ENCODE measurements around the gene CATSPER4. TPM values are rescaled to one million over a fixed set of nuclear protein-coding genes. Genes with fewer than 3 reads are reported as not detected.

The CATSPER4 gene
- polyA plus RNA-seq (2013, experiment 1 of 2; ENCODE audit: insufficient read length), result not detected
- polyA plus RNA-seq (2013, experiment 2 of 2; ENCODE audit: insufficient read length), result not detected

DNA sequence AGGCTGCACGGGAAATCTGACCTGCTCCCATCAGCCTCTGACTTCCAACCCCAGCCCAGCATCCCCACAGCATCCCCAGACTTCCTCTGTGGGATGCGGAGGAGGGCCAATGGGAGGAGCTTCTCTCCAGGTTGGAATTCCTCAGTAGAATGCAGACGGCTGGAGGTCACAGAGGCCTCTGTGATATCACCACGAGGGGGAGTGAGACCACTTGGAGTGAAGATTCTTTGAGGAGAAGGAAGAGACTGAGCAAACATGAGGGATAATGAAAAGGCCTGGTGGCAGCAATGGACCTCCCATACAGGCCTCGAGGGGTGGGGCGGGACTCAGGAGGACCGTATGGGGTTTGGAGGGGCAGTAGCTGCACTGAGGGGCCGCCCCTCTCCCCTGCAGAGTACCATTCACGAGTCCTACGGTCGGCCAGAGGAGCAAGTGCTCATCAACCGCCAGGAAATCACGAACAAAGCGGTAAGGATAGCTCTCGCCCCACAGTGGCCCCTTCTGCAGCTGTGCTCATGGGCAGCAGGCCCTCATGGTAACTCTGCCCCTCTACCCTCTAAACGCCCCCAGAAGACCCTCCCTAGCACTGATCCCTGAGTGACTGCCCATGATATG is at the start of gene CATSPER4:
Gene CATSPER4, plus strand, starts transcription at position 230 of the 615 bp plus-strand sequence. Its CDS starts 26 bp downstream, at position 256.
- DNase-seq, result peak; percentile 32

DNA sequence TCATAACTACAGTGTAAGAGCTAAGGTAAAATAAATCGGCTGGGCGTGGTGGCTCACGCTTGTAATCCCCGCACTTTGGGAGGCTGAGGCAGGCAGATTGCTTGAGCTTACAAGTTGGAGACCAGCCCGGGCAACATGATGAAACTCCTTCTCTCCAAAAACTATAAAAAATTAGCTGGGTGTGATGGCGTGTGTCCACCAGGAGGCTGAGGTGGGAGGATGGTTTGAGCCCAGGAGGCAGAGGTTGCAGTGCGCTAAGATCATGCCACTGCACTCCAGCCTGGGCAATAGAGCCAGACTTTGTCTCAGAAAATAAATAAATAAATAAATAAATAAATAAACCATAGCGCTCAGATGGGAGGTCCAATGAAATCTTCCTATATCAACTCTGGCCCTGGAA is 48.2 kb upstream of the CATSPER4 start:
- no peak for DNase-seq

DNA sequence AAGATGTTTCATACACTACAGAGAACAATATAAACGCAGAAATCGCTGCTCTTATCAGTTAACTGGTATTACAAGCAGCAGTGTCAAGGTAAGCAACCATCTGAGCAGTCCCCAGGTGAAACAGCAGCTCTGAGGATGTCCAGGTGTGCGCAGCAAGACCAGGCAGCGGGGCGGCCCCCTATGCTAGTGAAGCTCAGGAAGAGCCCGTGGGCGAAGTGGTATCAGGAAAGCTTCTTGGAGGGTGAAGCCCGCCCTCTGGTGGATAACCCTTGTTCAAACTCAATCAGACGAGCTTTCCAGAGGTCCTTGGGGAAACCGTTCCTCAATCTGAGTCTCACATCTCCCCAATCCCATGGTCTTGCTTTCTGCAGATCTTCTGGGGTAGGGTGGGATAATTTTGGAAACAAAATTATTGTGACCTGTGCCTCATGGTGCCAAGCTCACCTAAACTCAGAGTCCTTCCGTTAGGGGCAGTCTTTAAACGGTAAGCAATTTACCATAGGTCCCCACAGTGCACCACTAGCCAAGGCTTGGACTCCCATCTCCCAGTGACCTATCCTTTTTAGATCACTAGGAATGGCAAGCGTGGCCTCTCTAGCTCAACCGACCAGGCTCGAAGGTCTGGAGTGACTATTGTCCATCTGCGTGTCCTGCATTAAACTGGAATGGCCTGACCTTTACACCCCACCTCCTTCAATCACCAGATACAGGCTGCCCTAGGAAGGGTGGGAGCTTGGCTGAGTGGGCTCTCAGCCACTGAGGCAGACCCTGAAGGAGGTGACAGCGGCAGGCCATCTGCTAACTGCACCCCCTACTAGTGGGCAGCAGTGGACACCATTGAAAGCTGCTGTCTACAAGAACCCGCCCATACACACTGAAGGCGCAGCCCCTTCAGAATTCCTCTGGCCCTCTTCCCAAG is 45.1 kb upstream of the CATSPER4 start:
- peak; percentile 73 for DNase-seq

DNA sequence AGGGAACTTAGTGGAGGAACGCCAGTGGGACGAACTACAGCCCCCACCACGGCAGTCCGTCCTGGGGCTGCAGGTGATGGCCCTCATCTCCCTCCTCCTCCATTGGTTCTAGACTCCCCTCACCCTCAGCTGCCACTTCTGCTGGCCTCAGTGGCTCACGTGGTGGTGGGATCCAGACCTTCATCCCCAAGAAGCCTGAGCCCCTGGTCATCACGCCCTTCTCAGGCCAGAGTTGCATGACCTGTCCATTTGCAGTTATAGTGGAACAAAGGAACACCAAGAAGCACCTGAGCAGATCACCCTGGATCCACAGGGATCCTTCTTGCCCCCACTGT is 44.5 kb upstream of the CATSPER4 start:
- DNase-seq, result no peak

DNA sequence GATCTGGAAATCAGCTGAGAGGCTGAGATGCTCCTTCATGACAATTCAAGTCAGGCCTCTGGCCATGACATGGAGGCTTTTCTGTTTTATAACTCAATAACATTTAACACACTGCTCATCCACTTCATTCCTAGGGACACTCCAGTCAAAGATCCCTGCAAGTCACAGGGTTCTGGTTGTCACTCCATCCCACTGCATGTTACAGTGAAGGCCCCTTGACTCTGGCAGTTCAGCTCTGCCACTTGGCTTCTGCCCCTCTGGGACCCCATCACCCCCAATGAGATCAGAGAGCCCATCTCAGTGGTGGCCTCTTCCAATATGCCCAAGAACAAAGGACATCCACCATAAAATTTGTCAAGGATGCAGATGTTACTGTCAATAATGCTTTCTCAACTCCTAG is 41.5 kb upstream of the CATSPER4 start:
- no peak for DNase-seq

DNA sequence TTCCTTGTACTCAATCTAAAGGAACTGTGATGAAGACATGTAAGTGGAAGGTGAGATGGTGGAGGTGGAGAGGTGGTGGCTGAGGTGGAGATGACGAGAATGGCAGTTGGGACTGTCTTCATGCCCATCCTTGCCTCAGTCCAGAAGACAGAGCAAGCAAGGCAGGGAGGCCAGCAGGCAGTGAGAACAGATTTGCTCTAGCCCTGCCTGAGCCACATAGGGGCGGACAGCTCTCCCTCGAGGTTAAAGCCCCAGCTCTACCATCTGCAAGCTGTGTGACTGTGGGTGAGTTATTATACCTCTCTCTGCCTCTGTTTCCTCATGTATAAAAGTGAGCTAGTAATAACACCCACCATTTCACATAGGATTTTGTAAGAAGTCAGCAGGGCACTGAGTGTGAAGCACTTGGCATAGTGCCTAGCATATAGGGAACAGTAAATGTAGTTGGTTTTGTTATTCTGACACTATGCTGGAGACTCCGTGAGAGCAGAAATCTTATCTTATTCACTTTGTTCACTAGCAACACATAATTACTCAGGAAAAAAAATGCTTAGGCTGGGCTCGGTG is 36.4 kb upstream of the CATSPER4 start:
- no peak for DNase-seq

DNA sequence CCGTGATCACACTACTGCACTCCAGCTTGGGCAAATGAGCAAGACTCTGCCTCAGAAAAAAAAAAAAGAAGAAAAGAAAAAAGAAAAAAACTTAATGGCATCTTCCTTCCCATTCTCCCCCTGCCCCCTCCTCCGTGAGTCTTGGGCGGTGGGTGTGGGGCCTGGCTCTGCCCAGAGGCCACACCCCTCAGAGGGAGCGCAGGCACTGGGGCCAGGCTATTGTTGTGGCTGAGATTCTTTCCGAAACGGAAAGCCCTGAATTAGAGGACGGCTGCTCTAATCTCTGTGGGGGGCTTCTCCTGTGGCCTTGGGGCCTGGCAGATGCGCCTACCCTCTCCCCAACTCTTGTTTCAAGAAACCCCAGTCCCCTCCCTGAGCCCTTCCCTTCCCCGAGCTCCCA is 35.7 kb upstream of the CATSPER4 start:
- no peak for DNase-seq

DNA sequence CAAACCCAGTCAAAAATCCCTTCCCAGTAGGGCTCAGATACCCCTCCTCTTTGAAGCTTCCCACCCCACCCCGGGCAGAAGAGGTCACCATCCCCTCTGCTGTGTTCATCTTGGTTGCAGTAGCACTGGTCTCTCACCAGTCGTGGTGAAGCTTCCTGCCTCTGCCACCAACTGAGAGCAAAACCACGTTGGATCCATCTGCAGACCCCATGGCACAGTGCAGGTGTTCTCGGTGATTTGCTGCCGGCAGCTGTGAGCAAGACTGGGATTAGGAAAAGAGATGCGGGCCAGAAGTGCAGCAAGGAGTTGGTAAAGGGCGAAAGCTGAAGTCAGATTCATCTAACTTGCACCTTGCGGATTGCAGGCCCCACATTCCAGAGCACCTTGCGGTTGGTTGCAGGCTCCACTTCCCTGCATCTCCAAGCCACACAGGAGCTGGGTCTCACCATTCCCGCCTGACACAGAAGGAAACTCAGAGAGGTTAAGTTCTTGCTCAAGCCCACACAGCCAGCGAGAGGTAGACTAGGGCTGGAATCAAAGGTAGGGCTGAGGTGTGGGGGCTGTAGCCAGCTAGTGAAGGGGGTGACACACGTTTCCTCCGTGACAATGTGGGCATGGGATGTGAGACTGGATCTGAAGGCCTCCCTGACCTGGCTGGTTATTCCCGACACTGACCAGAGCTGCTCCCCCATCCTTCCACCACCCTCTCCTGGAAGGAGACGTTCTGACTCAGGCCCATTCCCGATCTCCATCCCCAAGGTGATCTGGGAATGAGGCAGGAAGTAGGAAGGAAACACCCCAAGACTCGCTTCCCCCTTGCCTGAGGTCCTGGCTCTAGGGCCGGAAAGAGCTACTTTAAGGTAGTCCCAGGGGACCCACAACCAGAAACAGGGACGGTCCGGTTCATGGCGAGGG is 34.8 kb upstream of the CATSPER4 start:
- no peak for DNase-seq

DNA sequence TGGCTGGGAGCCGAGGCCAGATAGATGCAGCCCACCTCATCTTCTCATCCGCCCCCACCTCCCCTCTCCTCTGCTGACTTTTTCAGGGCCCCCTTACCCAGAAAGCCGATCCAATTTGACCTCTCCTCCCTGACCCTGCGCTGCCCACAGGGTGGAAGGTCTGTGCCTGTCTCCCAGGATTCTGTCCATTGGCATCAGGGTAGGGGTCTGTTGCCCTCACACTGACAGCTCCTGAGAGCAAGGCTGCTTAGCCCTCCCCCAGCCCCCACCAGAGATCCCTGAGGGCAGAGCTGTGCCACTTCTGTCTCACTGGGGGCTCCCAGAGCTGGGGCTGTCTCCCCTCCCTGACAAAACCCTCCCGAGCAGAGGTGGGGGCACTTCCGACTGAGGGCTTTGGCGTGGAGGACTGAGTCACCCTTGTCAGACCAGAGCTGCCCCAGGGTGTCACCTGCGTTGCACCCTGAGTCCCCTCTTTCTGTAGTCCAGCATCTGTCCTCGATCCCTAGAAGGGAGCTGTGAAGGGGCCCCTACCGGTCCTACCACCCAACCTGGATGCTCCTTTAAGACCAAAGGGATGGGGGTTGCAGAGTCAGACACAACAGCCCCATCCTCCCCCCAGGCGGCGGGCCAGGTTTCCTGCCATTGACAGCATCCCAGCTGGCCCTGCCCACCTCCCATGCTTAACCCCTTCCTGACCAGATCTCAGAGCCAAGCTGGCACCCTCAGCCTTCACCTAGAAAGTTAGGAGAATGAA is 33.9 kb upstream of the CATSPER4 start:
- no peak for DNase-seq

DNA sequence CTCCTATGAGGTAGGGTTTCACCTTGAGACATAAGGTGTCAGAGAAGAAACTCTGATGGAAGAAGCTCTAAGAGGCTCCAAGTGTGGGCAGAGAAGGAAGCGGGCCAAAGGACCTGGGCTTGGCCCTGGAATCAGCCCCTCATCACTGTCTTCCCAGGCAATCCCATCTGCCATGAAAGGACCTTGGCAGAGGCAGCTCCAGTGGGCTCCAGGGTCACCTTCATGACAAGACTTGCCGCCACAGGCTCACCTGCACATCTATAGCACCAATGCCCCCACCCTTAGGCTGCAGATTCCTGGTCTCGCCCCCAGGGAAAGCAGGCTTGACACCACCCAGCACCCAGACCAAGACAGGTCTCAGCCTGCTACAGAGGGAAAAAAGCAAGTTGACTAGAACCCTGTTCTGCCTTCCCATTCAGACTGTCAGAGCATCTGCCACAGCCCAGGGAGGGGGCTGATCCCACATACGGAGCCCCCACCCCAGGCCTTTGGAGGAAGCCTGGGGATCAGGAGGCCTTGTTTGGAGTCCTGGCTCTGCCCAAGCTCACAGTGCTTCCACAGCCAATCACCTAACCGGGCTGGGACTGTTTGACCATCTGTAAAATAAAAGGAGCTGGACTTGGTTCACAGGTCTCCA is 32.0 kb upstream of the CATSPER4 start:
- DNase-seq, result no peak

DNA sequence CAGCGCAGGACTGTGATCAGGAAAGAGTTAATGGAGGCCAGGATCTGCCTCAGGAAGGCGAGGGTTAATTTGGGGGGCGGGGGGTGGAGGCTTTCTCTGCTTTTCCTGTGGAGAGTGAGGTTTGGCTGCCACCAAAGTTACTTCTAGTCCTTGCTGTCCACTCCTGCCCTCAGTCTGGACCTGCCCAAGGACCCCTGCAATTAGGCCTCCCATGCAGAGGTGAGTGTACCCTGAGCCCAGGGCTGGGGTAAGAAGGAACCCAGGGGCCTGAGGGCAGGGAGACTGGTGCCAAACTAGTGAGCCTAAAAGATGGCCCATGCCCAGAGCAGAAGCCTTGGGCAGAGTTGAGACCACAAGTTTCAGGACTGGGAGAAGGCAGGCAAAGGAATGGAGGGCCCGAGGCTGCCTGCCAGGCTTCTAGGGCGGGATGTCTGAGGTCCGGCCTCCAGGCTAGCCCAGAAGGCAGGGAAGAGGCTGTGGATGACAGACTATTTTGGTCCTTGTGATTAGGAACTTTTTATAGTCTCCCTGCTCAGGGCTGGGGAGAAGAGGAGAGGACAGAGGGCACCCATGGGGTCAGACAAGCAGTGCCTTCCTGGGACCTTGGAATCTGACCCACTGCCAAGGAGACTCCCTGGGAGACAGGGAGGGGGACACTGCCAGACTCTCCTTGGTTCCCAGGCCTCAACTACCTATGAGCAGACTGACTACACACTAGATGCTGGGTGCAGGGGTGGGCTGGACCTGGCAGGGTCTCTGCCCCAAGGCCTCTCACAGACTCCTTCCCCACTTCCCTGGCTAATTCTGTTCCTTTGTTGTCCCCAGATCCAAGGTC is 31.3 kb upstream of the CATSPER4 start, which contains the start of gene FAM110D:
Gene FAM110D, plus strand, starts transcription at position 172 of the 835 bp plus-strand sequence. CDS start 2,213 bp downstream, outside the sequence.
- no peak for DNase-seq

DNA sequence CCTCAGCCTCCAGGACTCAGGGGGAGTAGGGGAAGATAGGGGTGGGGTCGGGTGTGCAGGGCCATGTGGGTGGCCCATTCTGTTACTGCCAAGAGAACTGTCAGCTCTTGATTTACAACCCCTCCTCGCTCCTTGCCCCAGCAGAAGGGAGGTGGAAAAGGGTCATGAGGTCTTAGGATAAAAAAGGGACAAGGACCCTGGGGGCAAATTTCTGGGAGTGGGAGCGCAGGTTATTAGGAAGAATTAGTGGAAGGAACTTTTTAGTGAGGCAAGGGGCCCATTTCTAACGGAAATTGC is 30.7 kb upstream of the CATSPER4 start:
- no peak for DNase-seq

DNA sequence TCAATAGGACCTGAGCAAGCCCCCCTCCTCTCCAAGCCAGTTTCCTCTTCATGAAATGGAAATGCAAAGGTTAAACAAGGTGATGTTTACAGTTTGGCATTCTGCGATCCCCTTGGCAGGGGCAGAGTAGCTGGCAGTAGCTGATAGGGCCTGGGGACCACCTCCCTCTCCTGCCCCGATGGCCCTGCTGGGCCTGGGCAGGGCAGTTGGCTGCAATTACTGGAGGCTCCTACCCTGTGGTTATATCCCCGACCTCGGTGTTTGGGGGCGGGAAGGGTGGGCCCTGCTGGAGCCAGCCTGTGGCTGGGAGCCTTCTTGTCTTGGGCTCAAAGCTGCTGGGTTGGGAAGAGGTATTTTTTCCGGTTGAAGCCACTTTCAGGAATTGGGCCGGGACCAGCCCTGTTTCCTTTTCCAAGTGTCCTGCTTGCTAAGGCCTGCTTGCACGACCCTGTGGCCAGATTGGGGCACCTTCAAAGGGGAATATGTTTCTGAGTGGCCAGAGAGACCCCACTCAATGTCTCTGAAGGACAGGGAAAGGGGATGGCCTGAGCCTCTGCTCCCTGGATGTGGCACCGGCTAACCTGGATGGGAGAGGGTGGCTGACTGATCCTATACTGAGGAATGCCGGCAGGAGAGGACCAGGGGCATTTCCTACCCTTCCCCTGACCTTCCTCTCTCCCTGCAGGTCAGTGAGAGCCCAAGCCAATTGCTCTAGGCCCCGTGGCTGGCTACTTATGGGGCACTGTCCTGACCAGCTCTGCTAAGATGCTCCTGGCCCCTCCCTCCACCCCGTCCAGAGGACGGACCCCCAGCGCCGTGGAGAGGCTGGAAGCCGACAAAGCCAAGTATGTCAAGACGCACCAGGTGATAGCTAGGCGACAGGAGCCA is 29.6 kb upstream of the CATSPER4 start:
- no peak for DNase-seq

DNA sequence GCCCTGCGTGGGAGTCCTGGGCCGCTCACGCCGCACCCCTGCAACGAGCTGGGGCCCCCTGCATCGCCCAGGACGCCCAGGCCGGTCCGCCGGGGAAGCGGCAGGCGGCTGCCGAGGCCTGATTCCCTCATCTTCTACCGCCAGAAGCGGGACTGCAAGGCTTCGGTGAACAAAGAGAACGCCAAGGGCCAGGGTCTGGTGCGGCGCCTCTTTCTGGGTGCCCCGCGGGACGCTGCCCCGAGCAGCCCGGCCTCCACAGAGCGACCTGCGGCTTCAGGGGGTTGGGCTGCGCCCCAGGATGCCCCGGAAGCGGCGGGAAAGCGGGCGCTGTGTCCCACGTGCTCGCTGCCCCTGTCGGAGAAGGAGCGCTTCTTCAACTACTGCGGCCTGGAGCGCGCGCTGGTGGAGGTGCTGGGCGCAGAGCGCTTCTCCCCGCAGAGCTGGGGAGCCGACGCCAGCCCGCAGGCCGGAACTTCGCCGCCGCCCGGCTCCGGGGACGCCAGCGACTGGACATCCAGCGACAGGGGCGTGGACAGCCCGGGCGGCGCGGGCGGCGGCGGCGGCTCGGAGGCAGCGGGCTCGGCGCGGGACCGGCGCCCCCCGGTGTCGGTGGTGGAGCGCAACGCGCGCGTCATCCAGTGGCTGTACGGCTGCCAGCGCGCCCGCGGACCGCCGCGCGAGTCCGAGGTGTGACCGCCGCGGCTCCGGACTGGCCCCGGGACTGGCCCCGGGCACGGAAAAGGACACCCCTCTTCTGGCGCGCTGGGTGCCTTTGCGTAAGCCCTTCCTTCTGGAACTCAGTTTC is 28.8 kb upstream of the CATSPER4 start:
- DNase-seq, result peak; percentile 55

DNA sequence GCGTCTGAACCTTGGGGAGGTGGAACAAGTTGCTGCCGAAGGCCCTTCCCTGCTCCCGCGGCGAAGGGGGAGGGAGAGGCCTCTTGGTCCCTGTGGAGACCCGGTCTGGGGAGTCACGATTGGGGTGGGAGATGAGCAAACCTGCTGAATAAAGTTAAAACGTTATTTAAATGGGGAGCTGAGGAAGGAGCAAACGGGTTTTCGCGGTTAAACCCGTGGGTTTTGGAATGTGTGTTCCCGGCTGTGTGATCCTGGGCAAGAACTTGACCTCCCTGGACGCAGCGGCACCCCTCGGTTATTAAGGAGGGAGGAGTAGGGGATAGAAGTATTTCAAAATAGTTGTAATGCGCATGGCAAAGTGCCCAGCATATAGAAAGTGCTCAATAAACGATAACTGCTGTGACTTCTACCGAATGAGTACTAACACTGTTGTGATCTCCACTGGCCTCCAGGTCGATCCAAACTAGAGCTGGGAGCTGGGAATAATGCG is 28.1 kb upstream of the CATSPER4 start:
- DNase-seq, result no peak

DNA sequence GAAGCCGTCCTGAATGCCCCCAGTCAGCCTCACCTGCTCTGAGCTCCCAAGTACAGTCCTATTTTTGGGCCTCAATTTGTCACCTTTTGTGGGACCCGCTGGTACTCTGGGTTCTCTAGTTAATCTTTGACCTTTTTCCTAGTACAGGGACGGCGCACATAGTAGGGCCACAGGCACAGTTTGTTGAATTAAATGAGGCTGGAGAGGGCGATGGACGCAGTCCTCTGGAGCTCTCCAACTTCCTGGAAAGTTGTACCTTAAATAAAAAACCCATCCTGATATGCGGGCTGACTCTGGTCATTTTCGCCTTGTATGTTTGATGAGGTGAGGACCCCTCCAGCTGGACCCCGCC is 26.7 kb upstream of the CATSPER4 start:
- no peak for DNase-seq

DNA sequence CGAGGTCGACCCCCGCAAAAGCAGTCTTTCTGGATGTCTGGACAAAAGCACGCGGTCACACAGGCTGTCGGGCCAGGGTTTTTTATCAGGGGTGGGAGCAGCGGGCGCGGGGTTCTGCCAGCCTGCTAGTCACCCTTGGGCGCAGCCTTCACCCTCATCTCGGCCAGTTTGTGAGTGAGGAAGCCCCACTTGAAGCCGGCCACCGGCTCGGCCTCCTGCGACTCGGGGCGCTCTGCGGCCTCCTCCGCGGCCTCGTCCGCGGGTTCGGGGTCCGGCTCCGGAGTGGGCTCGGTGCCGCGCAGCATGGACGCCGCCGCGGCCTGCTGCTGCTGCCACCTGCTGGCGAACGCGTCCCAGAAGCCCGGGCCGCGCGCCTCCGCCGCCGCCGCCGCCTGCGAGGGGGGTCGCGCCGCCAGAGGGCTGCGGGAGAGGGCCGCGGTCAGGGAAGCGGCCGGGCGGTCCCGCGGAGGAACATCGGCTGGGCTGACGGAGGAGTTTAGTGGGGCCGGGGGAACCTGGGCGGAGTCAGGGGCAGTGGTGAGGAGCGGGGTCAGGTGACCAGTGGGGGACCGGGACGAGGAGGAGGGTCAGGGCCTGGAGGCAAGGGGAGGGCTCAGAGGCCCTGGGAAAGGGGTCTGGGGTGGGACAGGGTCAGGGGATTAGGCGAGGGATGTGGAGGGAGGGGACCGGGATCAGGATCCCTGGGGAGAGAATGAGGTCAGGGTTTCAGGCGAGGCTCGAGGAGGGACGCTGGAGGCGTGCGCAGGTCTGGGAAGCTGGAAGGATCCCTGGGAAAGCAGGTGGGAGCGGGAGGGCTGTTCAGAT is 26.2 kb upstream of the CATSPER4 start:
- peak; percentile 30 for DNase-seq
